Stimulated activated CD4-positive, alpha-beta T cell treated with anti-CD3 and anti-CD28 coated beads, TNF-alpha, amount 100 ng/mL, for 1 hour (primary cell): ENCODE data around the gene UGT1A7.
"Not testable (repeated sequence)": the region's sequence is repeated elsewhere in the genome, so short reads cannot be mapped to it uniquely, and the experiment has no call there.

Experiments
- DNase-seq, 3 donors: peaks; one replicate each; pipeline ENCODE4 v3.0.0-alpha.2; 2020; ENCODE audit warnings: low read depth in 3 of 3, low spot score in 1 of 3

UGT1A7 gene

DNA sequence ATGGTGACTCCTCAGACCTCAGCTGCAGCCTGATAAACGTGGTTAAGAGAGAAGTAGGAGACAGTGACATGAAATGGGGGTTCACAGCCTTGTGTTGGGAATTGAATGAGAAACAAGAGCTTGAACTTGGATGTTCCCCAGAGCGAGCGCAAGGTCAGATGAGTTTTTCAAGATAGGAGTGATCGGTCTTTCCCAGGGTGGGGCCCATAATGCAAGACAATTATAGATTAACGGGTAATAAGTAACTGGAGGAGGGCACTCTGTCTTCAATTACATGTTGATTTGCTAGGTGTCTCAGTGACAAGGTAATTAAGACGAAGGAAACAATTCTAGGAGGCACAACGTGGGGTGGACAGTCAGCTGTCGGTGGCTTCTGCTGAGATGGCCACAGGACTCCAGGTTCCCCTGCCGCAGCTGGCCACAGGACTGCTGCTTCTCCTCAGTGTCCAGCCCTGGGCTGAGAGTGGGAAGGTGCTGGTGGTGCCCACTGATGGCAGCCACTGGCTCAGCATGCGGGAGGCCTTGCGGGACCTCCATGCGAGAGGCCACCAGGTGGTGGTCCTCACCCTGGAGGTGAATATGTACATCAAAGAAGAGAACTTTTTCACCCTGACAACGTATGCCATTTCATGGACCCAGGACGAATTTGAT is 31.0 kb downstream of the UGT1A7 start, which contains the start of gene UGT1A5:
UGT1A5 (plus strand) TSS at position 297 of the 651 bp plus-strand sequence; CDS start at position 382, 85 bp downstream.
- DNase-seq = no peak

GRCh38 chr2:233713262-233713615 is 31.5 kb downstream of the UGT1A7 start:
- DNase-seq = no peak

GRCh38 chr2:233714121-233714520 is 32.4 kb downstream of the UGT1A7 start:
- DNase-seq = no peak

DNA sequence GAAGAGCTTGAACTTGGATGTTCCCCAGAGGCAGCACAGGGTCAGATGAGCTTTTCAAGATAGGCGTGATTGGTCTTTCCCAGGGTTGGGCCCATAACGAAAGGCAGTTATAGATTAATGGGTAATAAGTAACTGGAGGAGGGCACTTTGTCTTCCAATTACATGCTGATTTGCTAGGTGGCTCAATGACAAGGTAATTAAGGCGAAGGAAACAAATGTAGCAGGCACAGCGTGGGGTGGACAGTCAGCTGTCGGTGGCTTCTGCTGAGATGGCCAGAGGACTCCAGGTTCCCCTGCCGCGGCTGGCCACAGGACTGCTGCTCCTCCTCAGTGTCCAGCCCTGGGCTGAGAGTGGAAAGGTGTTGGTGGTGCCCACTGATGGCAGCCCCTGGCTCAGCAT is 36.9 kb downstream of the UGT1A7 start, which contains the start of gene UGT1A4:
UGT1A4 (plus strand) TSS at position 185 of the 400 bp plus-strand sequence; CDS start at position 270, 85 bp downstream.
- DNase-seq = no peak

DNA sequence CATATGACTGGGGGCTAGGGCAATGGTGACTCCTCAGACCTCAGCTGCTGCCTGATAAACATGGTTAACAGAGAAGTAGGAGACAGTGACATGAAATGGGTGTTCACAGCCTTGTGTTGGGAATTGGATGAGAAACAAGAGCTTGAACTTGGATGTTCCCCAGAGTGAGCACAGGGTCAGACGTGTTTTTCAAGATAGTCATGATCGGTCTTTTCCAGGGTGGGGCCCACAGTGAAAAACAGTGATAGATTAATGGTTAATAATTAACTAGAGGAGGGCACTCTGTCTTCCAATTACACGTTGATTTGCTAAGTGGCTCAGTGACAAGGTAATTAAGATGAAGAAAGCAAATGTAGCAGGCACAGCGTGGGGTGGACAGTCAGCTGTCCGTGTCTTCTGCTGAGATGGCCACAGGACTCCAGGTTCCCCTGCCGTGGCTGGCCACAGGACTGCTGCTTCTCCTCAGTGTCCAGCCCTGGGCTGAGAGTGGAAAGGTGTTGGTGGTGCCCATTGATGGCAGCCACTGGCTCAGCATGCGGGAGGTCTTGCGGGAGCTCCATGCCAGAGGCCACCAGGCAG is 47.1 kb downstream of the UGT1A7 start, which contains the start of gene UGT1A3:
UGT1A3 (plus strand) TSS at position 320 of the 579 bp plus-strand sequence; CDS start at position 405, 85 bp downstream.
- no peak for DNase-seq

DNA sequence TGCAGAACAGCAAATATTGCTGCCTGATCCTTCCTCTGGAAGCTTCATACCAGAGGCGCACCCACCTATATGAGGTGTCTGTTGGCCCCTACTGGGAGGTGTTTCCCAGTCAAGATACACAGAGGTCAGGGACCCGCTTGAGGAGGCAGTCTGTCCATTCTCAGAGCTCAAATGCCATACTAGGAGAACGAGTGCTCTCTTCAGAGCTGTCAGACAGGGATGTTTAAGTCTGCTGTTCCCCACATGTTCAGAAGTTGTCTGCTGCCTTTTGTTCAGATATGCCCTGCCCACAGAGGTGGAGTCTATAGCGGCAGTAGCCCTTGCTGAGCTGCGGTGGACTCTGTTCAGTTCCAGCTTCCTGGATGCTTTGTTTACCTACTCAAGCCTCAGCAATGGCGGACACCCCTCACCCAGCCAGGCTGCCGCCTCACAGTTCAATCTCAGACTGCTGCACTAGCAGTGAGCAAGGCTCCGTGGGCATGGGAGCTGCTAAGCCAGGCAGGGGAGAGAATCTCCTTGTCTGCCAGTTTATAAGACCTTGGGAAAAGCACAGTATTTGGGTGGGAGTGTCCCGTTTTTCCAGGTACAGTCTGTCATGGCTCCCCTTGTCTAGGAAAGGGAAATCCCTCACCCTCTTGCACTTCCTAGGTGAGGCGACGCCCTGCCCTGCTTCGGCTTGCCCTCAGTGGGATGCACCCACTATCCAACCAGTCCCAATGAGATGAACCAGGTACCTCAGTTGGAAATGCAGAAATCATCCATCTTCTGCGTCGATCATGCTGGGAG is 55.4 kb downstream of the UGT1A7 start:
- not testable (repeated sequence) for DNase-seq

DNA sequence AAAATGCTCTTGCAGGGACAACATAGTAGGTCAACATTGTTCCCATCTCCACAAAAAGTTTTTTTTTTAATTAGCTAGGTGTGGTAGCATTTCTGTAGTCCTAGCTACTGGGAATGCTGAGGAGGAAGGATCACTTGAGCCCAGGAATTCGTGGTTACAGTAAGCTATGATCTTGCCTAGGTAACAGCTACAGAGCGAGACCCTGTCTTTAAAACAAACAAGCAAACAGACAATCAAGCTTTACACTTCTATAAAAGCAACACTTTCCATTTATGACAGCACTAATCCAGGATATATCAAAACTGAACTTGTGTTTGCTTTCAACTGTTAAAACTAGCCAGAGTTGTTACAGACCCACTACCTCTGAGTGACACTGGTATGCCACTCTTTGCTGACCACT is 59.2 kb downstream of the UGT1A7 start:
- no peak for DNase-seq

GRCh38 chr2:233743464-233744259 is 62.0 kb downstream of the UGT1A7 start:
- no peak for DNase-seq

- no peak for DNase-seq
Measured at GRCh38 chr2:233745073-233745755, 63.5 kb downstream of the UGT1A7 start.

GRCh38 chr2:233745838-233746237 is 64.1 kb downstream of the UGT1A7 start:
- DNase-seq = not testable (repeated sequence)

DNA sequence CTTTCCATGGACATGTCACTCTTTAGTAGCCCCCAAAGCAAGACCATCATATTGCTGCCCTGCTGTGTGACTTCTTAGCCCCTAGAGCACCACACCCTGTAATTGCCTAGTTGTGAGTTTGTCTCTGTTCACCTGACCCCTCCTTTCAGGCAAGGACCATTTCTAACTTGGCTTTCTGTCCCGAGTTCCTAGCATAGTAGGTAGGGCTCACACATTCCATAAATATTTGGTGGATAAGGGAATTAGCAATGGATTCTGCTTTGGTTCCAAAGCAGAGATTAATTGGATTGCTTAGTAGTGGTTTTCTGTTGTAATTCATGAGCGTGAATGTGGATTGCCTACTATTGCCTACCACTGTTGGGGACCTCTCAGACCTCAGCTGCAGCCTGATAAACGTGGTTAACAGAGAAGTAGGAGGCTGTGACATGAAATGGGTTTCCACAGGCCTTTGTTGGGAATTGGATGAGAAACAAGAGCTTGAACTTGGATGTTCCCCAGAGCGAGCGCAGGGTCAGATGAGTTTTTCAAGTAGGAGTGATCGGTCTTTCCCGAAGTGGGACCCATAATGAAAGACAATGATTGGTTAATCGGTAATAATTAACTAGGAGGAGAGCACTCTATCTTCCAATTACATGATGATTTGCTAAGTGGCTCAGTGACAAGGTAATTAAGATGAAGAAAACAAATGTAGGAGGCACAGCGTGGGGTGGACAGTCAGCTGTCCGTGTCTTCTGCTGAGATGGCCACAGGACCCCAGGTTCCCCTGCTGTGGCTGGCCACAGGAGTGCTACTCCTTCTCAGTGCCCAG is 65.0 kb downstream of the UGT1A7 start:
- no peak for DNase-seq

GRCh38 chr2:233747283-233747544 is 65.5 kb downstream of the UGT1A7 start:
- DNase-seq = no peak

DNA sequence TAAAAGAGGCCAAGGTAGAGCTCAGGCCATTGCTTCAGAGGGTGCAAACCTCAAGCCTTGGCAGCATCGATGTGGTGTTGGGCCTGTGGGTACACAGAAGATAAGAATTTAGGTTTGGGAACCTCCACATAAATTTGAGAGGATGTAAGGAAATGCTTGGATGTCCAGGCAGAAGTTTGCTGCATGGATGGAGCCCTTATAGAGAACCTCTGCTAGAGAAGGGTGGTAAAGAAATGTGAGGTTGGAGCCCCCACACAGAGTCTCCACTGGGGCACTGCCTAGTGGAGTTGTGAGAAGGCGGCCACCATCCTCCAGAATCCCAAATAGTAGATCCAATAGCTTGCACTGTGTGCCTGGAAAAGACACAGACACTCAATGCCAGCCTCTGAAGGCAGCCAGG is 69.0 kb downstream of the UGT1A7 start:
- not testable (repeated sequence) for DNase-seq

- not testable (repeated sequence) for DNase-seq
Measured at GRCh38 chr2:233751212-233752009, 69.7 kb downstream of the UGT1A7 start.

DNA sequence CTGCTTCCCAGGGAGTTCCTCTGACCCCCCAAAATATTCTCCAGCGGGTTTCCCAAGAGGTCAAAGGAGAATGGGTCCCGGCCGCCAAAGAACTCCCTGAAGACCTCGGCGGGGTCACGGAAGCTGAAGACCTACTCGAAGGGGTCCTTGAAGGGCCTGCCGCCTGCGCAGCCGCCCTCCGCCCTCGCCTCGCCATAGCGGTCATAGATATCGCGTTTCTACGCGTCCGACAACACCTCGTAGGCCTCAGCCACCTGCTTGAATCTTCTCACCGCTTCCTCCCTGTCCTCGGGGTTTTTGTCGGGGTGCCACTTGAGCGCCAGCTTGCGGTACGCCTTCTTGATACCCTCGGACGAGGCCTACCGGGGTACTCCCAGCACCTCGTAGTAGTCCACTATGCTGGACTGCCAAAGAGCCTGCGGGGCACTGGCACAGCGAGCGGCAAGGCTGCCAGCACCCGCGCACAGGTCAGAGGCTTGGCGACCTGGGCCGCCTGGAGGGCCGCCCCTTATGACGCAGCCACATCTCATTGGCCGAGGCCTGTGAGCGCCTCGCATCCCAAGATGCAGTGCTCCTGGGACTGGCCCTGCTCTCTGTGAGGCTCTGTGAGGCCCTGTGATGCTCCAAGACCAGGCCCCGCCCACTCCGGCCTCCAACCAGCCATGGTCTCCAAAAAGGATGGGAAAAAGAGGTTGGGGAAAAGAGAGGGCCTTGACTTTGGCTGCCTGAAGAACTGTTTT is 73.3 kb downstream of the UGT1A7 start:
- no peak for DNase-seq

- no peak for DNase-seq
Measured at GRCh38 chr2:233756429-233757081, 74.9 kb downstream of the UGT1A7 start.

DNA sequence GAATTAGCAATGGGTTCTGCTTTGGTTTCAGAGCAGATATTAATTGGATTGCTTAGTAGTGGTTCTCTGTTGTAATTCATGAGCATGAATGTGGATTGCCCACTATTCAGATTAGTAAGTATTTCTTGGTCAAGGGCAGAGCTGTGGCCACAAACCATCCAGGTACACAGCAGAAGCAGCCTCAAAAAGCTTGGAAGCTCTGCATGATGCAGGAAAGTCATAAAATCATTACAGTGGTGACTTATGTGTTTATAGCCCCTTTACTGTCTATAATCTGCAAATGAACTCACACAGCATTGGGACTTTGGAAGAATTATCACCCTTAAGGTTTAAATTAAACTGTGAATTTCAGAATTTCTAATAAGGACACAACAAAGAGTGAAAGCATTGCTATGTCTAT is 76.4 kb downstream of the UGT1A7 start:
- no peak for DNase-seq

GRCh38 chr2:233758849-233759248 is 77.1 kb downstream of the UGT1A7 start:
- DNase-seq = no peak
